T-helper 2 cell (primary cell): ENCODE results near the gene MFRP.

Experiments used
- DNase-seq, 5 experiments: peaks; one replicate each; pipeline versions ENCODE4 v3.0.0 to v3.0.0-alpha.2; 2012 to 2022

The MFRP gene

DNA sequence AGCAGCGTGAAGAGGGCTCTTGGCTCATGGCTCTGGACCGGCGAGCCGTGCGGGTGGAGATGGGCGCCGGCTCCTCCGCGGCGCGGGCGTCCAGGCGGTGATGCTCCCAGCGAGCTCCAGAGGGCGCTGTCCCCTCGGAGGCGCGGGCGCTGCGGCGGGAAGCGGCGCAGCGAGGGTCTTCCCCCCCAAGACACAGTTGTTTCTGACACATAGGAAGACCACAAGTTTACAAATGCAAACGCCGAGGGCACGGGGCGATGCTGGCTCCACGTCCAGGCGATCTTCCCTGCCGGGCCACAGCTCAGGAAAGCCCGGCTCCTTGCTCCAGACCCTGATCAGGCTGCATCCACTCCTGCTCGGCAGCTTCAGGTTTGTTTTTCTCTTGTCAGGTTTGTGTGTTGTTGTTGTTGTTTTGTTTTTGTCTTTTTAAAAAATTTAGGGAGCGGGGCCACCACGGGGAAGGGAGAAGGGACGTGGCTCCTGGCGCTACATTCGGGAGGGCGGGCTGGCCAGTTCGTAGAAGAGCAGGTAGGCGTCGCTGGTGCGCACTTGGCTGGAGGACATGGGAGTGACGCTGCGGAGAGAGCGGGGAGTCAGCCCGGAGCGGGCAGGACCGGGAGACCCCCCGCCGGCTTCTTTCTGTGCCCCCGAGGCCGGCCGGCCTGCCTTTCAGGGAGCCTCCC lies 10.0 kb upstream of the MFRP start:
- peak; percentile 46 to 78 (median 60) for DNase-seq

DNA sequence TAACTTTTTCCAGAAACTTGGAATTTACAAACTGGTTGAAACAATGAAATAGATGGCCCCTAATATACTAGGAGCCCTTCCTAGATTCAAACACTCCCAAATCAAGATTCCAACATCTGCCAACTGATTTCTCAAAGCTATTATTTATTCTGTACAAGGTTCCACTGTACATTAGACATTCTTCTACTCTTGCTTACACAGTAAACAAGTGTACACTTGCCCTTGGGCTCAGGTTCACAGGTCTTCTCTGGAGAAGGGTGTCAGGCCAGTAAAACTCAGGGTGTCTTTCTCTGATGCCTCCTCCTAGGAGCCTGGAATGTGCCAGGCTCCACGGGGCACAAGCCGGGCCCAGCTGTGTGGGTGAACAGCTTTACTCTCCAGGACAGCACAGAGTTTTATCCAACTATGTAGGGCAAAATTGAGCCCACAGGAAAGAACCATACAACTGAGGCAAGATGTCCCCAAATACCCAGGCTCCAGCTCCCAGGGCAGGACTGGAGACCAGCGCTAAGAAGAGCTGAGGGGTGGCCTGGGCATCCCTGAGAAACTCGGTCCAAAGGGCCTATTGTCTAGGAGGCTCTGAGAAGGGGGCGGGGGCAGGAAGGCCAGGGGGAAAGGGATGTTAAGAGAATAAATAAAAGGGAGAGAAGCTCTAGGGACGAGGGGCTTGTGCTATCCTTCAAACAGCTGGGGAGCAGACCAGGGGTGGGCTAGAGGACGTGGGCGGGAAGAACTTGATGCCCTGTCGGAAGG lies 8.8 kb upstream of the MFRP start:
- no peak for DNase-seq

DNA sequence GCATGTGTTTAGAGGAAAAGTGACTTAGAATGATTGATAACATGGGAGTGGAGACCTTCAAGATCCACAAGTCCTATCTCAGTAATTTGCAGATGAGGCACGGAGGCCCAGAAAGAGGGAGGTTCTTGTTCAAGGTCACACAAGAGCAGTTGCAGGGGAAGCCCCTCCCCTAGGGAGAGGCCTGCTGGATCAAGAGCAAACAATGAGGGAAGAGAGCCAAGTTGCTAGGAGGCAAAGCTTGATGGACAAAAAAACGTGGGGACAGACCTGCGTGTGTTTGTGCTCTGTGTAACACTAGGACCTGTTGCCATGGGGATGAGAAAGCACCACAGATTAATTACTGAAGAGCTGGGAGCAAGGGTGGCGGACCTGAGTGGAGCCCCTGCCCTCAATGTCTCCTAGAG lies 6.4 kb upstream of the MFRP start:
- no peak for DNase-seq

DNA sequence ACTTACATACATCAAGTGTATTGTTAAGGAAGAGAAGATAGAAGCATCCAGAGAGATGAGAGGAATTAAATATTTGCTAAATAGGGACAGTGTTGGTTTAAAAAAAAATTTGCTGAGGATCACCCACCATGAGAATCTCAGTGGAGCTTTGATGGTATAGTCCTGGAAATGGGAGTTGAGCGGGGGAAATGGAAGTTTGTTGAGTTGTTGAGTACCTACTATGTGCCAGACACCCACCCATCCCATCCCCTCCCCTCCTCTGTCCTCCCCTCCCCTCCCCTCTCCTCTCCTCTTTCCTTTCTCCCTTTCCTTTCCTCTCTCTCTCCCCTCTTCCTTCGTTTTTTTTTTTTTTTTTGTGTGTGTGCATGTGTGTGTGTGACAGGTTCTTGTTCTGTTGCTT lies 4.7 kb upstream of the MFRP start:
- DNase-seq: no peak

DNA sequence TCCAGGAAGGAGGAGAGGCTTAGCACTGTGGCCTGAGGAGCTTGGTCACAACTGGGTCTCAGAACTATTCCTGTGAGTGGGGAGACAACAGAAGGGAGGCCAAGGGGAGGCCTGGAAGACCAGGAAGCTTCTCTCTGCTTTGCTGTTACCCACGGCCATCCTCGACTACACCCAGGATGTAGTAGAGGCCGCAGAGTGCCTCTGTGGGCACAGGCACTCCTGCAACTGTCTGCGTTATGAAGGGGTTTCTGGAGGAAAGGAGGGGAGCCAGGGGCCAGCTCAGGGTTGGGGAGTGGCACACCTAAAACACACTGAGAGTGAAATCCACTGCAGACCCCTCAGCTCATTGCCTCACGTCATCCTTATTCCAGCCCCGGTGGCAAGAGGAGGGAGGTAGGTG lies 3.8 kb upstream of the MFRP start:
- peak in 1 of 5 experiments; percentile 24 for DNase-seq

DNA sequence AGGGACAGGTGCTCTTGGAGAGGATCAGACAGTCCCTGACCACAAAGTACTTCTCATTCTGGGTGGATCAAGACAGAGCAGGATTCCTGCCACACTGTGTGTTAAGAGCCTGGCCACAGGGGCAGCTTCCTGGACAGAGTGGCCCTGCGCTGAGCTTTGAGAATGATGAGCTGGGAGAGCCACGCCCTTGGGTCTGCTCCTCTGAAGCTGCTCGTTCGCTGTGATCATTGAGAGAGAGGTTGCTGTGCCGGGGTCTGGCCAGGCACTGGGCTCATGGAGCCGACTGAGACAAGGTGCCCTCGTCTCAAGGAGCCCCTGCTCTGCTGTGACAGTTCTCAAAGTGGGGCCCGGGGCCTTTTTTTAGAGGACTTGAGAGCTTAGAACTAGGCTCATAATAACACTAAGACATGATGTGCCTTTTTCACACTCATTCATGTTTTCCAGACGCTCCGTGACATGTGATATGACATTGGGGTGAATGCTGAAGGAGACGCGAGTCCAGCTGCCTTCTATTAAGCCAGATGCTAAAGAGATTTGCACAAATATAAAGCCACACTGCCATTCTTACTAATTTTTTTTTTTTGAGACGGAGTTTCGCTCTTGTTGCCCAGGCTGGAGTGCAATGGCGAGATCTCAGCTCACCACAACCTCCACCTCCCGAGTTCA lies 1.6 kb upstream of the MFRP start:
- DNase-seq: no peak

DNA sequence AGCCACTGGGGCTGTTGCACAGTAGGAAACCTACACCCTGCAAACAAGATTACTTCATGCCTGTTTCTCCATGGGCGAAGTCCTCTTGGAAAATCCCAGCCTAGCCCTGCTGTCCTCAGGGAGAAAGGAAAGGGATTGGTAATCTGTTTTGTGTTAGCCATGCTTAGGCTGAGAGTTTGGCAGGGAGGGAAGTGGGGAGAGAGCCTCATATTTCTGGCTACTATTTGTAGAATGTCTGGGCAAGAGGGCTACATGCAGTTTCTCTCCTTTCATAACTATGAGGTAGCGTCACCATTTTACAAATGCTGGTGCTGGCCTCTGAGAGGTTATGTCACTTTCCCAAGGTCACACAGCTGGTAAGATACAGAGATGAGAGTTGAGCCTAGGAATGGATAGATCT lies 737 bp upstream of the MFRP start:
- DNase-seq: no peak

DNA sequence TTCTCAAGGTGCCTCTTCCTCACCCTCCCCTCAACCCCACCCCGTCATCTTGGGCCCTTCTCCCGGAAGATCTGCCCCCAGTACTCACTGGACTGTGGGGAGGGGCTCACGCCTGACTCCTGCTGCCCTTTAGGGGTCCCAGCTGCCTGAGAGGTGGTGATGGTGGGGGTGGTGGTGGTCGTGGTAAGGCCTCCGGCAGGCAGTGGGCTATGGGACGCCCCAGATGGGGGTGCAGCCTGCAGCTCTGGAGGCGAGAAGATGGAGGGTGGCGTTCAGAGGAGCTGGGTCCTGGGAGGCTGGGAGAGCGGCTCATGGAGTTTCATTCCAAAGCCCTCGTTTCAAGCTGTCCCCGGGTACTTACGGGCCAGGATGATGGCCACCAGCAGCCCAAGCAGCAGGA lies 820 bp downstream of the MFRP start:
- no peak for DNase-seq

DNA sequence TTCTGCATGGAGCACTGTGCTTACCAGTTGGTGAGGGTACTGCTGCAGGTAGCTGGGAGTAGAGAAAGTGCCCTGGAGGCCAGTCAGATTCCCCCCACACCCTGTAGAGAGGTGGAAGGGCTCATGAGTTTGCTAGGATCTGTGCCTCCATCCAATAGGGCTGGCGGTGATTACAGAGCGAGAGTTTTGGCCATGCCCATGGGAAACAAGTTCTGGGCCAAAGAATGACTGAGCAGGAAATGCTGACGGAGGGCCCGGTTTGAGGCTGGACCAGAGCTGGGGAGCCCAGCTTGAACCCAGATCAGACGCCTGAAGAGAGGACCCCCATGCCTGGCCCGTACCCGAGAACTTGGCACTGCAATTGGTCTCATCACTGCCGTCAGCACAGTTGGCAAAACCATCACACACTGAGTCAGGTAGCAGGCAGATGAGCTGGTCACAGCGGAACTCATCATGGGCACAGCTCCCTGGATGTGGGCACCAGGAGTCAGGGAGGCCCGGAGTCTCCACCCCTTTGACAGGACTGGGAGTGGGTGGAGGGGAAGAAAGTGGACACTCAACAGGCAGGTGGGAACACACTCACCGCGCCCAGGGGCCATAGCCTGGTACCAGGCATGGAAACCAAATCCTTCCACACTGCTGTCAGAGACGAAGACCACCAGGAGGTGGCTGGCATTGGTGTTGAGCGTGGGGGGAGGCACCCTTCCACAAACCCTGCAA lies 2.1 kb downstream of the MFRP start:
- no peak for DNase-seq

DNA sequence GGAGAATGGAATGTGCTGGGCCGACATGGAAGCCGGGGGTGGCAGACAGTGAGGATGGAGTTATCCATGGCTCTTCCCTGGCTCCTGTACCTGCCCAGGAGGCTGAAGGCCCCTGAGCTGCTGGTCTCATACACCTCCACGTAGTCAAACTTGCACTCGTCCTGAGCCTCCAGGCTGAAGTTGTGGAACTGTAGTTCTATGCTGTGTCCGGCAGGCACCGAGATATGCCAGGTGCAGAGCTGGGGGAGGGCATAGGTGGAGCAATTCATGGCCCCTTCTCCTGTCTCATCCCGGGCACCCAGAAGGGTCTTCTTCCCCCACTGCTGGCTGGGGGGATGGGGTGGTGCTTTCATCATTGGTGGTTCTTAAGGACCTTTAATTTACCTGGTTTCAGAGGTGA lies 2.8 kb downstream of the MFRP start:
- DNase-seq: no peak

DNA sequence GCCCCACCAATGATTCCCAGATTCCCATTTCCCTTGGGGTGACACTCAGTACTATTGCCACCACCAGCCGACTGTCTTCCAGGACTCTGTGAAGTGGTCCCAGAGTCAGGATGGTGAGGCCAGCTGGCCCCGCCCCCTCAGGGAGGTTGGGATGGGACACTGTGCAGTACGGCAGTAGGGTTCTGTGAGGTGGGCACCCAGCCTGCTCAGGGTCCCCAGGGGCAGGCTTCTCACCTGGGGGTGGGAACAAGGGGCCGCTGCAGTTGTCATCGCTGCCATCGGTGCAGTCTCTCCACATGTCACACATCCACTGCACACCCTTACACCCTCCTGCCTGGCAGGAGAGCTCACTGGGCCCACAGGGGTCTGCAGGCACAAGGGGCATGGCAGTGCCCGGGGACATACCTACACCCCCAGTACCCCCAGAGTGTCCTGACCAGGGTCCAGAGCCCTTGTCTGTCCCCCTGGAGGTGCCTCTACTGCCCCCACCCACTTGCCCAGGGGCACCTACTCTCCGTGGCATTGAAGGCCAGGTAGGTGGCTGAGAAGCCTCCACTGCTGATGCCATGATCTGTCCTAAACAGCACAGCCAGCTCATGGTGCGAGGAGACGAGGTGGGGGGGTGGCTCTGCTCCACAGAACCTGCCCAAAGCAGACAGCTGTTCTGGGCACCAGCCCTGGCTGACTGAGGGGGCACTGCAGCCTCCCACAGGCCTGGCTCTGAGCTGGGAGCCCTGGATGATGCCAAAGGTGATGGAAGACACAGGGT lies 4.0 kb downstream of the MFRP start:
- DNase-seq: no peak

DNA sequence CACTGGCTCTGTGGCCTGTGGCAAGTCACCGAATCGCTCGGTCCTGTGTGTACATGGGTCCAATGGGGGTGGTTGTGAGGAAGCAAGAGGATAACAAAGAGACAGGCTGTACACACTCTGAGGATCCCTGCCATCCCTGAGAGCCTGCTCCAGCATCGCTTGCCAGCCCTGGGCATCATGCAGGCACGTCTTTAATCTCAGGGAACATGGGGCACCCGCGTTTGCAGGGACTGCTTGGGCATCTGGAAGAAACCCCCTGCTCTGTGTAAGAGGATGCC lies 4.5 kb downstream of the MFRP start:
- no peak for DNase-seq

DNA sequence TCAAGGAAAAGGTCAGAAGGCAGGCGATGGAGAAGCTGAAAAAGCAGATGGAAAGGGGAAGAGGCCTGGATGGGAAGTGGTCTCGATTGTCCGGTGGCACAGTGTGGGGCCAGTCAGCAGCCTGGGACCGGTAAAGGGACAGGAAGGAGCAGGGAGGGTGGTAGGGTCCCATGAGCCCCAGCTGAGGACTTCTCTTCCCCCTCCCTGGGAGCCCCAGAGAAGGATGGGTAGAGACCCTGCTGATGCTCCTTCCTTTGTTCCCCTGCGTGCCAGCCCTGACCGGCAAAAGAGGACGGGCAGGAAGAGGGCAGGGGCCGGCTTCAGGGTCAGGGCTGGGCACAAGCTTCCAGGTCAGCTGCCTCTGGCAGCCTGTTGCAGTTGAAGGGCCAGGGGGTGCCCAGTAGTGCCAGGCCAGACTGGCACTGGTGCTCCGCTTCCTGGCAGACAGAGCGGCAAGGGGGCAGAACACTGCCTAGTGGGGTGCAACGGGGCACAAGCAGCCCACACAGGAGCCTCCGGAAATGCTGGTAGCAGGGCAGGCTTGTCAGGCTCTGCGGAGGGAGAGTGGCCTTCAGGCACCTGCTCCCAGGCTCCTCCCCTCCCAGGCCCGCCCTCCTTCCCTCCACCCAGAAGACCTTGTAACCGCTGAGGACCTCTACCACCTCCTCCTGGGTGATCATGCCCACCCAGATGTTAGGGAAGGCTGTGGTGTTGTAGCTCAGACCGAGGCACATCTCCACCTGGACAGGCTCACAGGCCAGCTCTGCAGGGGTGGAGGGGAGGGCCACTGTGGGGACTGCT lies 5.1 kb downstream of the MFRP start:
- no peak for DNase-seq

DNA sequence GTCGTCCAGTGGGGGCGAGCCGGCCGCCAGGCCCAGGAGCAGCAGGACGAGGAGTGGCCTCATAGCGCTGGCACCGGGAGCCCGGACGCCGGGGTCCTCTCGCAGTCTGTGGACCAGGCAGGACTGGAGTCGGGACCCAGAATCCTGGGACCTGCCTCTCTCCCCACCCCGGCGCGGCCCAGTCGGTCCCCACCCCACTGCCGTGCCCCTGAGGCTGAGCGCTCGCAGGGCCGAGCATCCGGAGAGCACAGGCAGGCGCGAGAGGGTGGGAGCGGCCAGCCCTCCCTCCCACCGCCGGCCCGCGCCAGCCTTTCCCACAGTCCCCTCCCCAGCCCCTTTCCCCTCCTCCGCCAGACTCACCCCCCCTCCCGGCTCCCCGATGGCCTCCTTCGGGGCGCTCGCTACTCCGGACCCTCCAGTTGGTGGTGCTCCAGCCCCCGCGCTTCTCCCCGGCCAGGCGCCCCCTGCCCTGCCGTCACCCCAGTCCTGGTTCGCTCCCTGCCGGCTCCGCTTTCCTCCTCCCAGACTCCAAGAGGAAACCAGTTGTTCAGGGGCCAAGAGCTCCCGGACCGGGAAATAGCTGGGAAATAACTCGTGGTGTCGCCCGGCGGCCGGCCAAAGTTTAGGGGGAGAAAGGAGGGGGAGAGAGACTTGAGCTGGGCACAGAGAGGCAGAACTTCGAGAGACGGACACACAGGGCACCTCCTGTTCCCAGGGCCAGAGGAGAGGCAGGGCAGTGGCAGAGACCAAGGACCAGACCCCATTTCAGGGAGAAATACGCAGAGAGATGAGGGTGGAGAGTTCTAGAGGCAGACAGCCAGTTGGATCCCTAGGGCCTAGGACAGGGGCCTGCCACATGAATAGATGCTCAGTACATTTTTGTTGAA lies 5.9 kb downstream of the MFRP start, which contains the start of gene C1QTNF5:
Gene C1QTNF5 (minus strand): TSS at position 549 of the 887 bp plus-strand sequence. CDS start 486 bp downstream, at position 63.
- no peak for DNase-seq

DNA sequence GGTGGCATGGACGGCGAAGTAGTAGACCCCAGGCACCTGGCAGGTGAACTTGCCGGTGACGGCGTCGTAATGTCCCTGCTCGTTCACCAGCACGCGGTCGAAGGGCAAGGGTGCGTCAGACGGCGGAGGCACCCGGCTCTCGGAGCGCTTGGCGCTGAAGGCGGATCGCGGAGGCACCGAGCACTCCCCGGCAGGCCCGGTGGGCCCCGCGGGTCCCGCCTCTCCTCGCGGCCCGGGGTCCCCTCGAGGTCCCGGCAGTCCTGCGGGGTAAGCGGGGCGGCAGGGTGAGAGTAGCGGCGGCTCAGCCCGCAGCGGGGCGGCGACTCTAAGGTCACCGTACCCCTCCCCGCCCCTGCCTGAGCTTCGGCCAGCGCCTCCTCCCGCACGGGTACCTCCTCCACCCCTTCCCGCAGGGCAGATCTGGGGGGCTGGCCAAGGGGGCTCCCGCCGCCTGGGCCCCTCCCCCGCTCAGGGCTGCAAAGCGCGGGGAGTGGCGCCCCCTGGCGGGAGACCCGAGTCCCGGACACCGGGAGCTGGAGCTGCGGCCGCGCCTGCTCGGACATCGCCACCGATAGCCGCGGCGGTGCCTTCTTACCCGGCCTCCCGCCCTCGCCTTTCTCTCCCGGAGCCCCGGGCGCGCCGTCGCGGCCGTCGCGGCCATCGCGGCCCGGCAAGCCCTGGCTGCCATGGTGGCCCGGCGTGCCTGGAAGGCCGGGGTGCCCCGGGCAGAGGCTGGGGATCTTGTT lies 6.7 kb downstream of the MFRP start:
- peak in 2 of 5 experiments; percentile 27 to 30 for DNase-seq

DNA sequence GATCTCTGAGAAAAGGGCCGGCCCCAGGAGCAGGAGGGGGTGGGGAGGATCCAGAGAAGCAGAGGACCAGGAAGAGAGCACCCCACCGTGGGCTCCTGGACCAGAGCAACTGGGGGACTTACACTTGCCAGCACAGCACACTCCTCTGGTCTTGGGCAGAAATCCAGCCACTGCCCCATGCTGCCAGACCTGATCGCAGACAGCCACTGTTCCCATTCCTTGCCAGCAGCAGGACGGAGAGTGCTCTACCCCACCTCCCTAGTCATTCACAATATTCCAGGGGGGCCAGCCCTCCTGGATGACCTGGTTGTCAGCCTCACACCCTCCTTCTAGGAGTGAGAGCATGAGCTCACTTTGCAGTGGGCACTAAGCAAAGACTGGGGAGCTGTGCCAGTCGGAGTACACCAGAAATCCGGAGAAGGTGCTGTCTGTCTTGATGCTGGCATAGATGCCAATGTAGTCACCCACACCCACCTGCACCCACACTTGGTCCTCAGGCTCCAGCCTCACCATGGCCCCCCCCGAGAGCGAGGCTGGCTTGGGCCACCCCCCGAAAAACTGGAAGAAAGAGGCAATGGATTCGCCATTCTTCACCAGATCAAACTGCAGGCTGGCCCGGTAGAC lies 7.4 kb downstream of the MFRP start:
- no peak for DNase-seq

DNA sequence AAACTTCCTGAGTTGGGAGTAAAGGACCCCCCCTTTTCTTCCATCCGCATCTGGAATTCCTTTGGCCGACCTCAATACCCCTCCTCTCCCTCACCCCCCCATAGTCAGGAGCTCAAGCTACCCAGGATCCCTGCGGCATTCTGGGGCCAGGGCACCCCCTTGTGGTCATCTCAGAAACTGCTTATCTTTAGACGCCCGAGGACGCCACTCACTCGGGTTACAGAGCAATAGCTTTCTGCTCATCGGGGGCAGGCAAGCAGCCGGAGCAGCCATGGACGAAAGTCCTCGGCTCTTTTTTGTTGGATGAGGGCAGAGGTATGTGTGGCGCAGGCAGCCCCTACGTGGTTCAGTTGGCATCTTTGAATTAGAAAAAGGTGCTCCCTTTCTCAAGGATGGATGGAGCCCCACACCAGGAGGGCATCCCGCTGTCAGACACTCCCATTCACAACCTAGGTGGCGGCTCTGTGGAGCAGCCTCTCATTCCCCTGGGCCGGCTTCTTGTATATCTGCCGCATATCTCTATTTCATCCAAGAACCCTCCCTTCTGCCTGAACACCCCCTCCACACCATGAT lies 8.1 kb downstream of the MFRP start:
- peak in 4 of 5 experiments; percentile 29 to 65 (median 54) for DNase-seq

DNA sequence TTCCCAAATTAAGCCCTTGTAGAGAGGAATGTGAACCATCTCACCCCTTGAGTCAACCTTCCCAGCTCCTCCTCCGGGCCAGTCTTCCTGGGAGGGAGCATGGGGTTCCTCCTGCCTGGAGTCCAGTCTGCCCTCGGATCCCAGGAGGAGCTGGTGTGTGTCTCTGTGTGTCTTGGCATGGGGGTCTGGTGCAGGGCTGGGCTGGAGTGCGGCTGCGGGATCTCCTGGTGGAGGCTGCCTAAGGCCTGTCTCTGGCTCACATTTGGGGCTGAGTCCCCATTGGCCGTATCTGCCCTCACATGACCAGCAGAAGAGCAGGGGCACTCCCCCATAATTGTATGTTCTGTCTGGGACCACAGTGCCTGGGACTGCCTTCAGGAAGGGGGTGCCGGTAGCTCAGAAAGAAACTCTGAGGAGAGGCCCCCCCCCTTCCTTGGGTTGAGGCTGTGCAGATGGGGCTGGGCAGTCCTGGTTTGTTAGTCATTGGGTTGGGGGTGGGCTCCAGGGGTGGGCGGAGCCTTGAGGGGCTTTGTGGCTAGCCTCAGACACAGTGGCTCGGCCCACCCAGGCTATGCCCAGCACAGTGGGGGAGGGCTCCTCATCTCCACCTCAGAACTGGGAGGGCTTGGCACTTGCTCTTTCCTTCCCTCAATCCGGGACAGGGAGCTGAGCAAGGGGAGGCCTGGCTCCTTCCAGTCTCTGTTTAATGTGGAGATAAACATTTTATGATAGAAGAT lies 8.8 kb downstream of the MFRP start:
- DNase-seq: no peak
